Measurements from ENCODE around the gene SLC6A19. TPM values are rescaled to one million over a fixed set of nuclear protein-coding genes. Genes with fewer than 3 reads are reported as not detected.
A peak's percentile ranks its signal among the peaks of the same experiment; 100 is the strongest.

The SLC6A19 gene
- total and polyA plus RNA-seq, 8 donors = 0.13 to 5.5 (median 0.43) TPM; not detected in 3

DNA sequence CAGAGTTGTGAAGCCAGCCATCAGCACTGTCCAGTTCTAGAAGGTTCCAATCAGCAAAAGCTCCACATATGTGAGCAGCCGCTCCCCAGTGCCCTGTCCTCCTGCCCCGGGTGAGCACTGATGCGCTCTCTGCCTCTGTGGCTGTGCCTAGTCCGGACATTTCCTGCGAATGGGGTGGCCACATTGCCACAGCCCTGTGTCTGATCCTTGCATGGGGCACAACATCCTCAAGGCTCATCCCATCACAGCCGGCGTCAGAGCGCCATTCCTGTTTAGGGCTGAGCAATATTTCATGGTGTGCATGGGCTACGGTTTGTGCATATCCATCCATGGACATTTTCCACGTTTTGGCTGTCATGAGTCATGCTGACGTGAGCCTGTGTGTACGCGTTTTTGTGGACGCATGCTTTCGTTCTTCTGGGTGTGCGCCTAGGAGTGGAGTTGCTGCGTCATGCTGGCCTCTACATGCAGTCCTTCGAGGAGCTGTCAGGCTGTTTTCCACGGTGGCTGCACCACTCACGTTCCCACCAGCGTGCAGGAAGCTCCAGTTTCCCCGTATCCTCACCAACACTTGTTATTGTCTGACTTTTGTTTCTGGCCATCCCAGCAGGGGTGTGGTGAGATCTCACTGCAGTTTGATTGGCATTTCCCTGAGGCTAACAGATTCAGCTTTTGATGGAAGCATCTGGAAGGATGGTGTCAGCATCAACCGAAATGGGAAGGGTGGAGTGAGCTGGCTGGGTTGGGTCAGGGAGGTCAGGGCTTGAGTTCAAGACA, 14.1 kb downstream of the SLC6A19 start:
- TF ChIP-seq POLR2AphosphoS5 (IDR thresholded peaks at IDR 0.05) = no peak
- no peak for TF ChIP-seq POLR2A (IDR thresholded peaks at IDR 0.05)
- no peak for TF ChIP-seq EP300 (IDR thresholded peaks at IDR 0.05)
- TF ChIP-seq, protein P1, sequence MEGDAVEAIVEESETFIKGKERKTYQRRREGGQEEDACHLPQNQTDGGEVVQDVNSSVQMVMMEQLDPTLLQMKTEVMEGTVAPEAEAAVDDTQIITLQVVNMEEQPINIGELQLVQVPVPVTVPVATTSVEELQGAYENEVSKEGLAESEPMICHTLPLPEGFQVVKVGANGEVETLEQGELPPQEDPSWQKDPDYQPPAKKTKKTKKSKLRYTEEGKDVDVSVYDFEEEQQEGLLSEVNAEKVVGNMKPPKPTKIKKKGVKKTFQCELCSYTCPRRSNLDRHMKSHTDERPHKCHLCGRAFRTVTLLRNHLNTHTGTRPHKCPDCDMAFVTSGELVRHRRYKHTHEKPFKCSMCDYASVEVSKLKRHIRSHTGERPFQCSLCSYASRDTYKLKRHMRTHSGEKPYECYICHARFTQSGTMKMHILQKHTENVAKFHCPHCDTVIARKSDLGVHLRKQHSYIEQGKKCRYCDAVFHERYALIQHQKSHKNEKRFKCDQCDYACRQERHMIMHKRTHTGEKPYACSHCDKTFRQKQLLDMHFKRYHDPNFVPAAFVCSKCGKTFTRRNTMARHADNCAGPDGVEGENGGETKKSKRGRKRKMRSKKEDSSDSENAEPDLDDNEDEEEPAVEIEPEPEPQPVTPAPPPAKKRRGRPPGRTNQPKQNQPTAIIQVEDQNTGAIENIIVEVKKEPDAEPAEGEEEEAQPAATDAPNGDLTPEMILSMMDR (IDR thresholded peaks at IDR 0.05) = no peak
- H3K4me1 ChIP-seq = no peaks in the 10 kb centered on the region
- 93 to 95% (median 94%) methylated on average over 22 to 23 of the region's 23 CpGs for WGBS, 5 donors
- H3K9me3 ChIP-seq = peaks cover 0 to 6% (median 0%) of the 10 kb centered on the region in 4 donors
- H3K36me3 ChIP-seq = no peaks in the 10 kb centered on the region
- peaks cover 0 to 40% (median 0%) of the 10 kb centered on the region in 3 donors for H3K27me3 ChIP-seq
- no peak overlapping the region for H3K27ac ChIP-seq
- DNase-seq = no peak
- H3K4me3 ChIP-seq = no peak overlapping the region
- intact Hi-C loops (cut with DNase I; ENCODE audit: low total_unique reads) = no loop called here

DNA sequence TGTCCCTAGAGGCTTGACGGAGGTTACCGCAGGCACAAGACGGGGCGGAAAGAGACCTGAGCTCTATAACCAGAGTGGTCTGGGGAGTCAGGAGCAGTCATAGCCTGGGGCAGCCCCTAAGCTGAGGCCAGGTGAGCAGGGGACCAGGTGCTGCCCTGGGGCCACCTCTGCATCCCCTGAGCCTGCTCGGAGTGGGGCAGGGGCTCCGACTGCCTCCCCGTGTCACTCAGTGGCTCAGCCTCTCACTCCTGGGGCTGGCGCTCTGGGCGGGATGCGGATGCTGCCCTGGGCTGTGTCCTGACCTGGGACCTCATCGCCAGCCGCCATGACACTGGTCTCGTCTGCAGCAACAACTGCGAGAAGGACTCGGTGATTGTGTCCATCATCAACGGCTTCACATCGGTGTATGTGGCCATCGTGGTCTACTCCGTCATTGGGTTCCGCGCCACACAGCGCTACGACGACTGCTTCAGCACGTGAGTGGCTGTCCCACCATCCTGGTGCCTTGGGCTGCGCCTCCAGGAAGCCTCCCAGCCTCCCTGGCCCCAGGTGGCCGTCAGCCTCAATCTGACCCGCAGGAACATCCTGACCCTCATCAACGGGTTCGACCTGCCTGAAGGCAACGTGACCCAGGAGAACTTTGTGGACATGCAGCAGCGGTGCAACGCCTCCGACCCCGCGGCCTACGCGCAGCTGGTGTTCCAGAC, 15.0 kb downstream of the SLC6A19 start:
- Histone ChIP-seq H3K27ac (no peak overlapping the region), H3K36me3 (no peaks in the 10 kb centered on the region), H3K9me3 (peaks cover 0 to 6% (median 0%) of the 10 kb centered on the region in 4 donors), H3K4me1 (no peaks in the 10 kb centered on the region), H3K4me3 (no peak overlapping the region), H3K27me3 (peaks cover 0 to 39% (median 0%) of the 10 kb centered on the region in 3 donors)
- TF ChIP-seq EP300 (IDR thresholded peaks at IDR 0.05) = no peak
- TF ChIP-seq POLR2AphosphoS5 (IDR thresholded peaks at IDR 0.05) = no peak
- no peak for TF ChIP-seq POLR2A (IDR thresholded peaks at IDR 0.05)
- TF ChIP-seq, protein P1 (IDR thresholded peaks at IDR 0.05) = no peak
- no peak for DNase-seq
- intact Hi-C loops (cut with DNase I; ENCODE audit: low total_unique reads) = no loop called here
- 91 to 94% (median 94%) methylated on average over 19 to 38 of the region's 38 CpGs for WGBS, 5 donors

DNA sequence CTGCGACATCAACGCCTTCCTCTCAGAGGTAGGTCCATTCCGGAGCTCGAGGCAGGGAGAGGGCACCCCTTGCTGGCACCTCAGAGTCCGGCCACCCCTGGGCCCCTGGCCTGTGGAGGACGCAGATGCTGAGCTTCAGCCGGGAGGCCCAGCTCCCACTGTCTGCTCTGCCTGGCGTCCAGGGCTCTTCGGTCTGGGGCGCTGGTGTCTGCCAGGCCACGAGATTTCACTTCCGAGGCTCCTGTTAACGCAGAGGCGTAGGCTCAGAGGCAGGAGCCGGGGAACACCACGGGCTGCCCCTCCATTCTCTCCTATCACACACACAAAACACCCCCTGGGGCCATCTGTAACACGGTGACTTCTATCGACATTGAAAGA, 15.5 kb downstream of the SLC6A19 start:
- no peak overlapping the region for H3K4me3 ChIP-seq
- WGBS, 5 donors = 82 to 89% (median 87%) methylated on average over 16 to 18 of the region's 18 CpGs
- DNase-seq = no peak
- no peak for TF ChIP-seq EP300 (IDR thresholded peaks at IDR 0.05)
- no peak for TF ChIP-seq POLR2A (IDR thresholded peaks at IDR 0.05)
- no peak for TF ChIP-seq POLR2AphosphoS5 (IDR thresholded peaks at IDR 0.05)
- TF ChIP-seq, protein P1 (IDR thresholded peaks at IDR 0.05) = no peak
- peaks cover 0 to 6% (median 0%) of the 10 kb centered on the region in 4 donors for H3K9me3 ChIP-seq
- H3K27ac ChIP-seq = no peak overlapping the region
- H3K27me3 ChIP-seq = peaks cover 0 to 39% (median 0%) of the 10 kb centered on the region in 3 donors
- no peaks in the 10 kb centered on the region for H3K4me1 ChIP-seq
- intact Hi-C loops (cut with DNase I; ENCODE audit: low total_unique reads) = no loop called here
- H3K36me3 ChIP-seq = no peaks in the 10 kb centered on the region

DNA sequence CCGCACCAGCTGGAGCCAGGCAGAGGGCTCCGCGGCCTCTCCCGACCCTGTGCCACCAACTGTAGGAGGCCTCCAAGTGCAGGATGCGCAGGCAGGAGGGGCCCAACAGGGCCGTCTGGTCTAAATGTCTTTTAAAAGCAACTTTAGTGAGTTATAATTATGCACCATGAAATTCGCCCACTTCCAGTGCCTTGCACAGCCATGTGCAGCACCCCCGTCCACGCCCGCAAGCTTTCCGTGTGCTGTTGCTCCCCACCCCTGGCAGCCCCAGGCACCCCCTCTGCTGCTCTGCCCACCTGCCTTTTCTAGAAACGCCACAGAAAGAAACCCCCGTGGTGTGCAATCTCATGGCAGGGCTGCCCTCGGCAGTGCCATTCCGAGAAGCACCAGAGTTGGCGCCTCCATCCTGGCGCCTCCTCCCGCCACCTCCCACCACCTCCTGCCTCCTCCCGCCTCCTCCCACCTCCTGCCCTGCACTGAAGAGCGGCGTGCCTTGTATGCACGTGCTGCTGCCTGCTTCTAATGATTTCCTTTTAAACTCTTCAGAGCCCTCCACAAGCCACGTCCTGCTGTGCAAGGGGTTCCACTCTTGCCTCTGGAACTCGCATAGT, 16.3 kb downstream of the SLC6A19 start:
- H3K27ac ChIP-seq = no peak overlapping the region
- peak in 1 of 2 donors; percentile 32 for DNase-seq
- H3K36me3 ChIP-seq = no peaks in the 10 kb centered on the region
- intact Hi-C loops (cut with DNase I; ENCODE audit: low total_unique reads) = no loop called here
- H3K9me3 ChIP-seq = peaks cover 0 to 6% (median 0%) of the 10 kb centered on the region in 4 donors
- H3K4me3 ChIP-seq = no peak overlapping the region
- WGBS, 5 donors = 54 to 73% (median 64%) methylated on average over 21 to 24 of the region's 24 CpGs
- TF ChIP-seq POLR2AphosphoS5 (IDR thresholded peaks at IDR 0.05) (no peak), POLR2A (IDR thresholded peaks at IDR 0.05) (no peak), EP300 (IDR thresholded peaks at IDR 0.05) (no peak)
- TF ChIP-seq, protein P1 (IDR thresholded peaks at IDR 0.05) = no peak
- H3K27me3 ChIP-seq = peaks cover 0 to 39% (median 0%) of the 10 kb centered on the region in 3 donors
- H3K4me1 ChIP-seq = no peaks in the 10 kb centered on the region

Data from stomach (tissue), 9 donors.